ENCODE measurements around the gene AIF1L. TPM values are rescaled to one million over a fixed set of nuclear protein-coding genes. Genes with fewer than 3 reads are reported as not detected.

AIF1L gene
- total and polyA plus RNA-seq, 2 of the 13 experiments (the other 11 are each of a cell fraction or from before 2014, with no cell fraction given), result 12.4 to 36.5 TPM

GRCh38 chr9:131096269-131097125 lies at the start of gene AIF1L (continued):
- TF ChIP-seq ZNF770 (CRISPR knock-in tag; IDR thresholded peaks at IDR 0.05) (no peak), BRF2 (CRISPR knock-in tag; IDR thresholded peaks at IDR 0.05) (no peak), NR2C2 (CRISPR knock-in tag; IDR thresholded peaks at IDR 0.05; ENCODE audit: borderline replicate concordance) (no peak), HOXD1 (CRISPR knock-in tag; IDR thresholded peaks at IDR 0.05) (no peak), ZNF160 (CRISPR knock-in tag; IDR thresholded peaks at IDR 0.05) (no peak), RBM22 (optimal IDR thresholded peaks at IDR 0.05; ENCODE audit: low read length) (no peak), AKAP8 (CRISPR knock-in tag; IDR thresholded peaks at IDR 0.05) (no peak), TRIM24 (CRISPR knock-in tag; IDR thresholded peaks at IDR 0.05) (no peak), DPF2 (CRISPR knock-in tag; IDR thresholded peaks at IDR 0.05; ENCODE audit: borderline replicate concordance, low read depth) (no peak), DMAP1 (CRISPR knock-in tag; IDR thresholded peaks at IDR 0.05) (no peak), CENPT (CRISPR knock-in tag; IDR thresholded peaks at IDR 0.05; ENCODE audit: low read depth) (no peak), SMARCE1 (IDR thresholded peaks at IDR 0.05; ENCODE audit: borderline replicate concordance) (no peak), STAT6 (CRISPR knock-in tag; IDR thresholded peaks at IDR 0.05; ENCODE audit: borderline replicate concordance) (no peak), E2F2 (CRISPR knock-in tag; IDR thresholded peaks at IDR 0.05; ENCODE audit: borderline replicate concordance) (no peak), ZNF205 (CRISPR knock-in tag; IDR thresholded peaks at IDR 0.05) (no peak), HNRNPK (IDR thresholded peaks at IDR 0.05; ENCODE audit: low read depth, low read length, poor library complexity, severe bottlenecking) (peak; percentile 91), TOPORS (CRISPR knock-in tag; IDR thresholded peaks at IDR 0.05) (no peak), POLR2G (IDR thresholded peaks at IDR 0.05; ENCODE audit: low read depth, low read length) (peak; percentile 49; the same call in 1 of the 2 replicates), ZBTB2 (CRISPR knock-in tag; IDR thresholded peaks at IDR 0.05; ENCODE audit: low read depth) (no peak), IRX3 (CRISPR knock-in tag; IDR thresholded peaks at IDR 0.05; ENCODE audit: borderline replicate concordance, low read depth) (no peak), ZFY (CRISPR knock-in tag; IDR thresholded peaks at IDR 0.05) (peak; percentile 20; the same call in 1 of the 2 replicates)
